ENCODE data around the gene IFT122. TPM values are rescaled to one million over a fixed set of nuclear protein-coding genes. Genes with fewer than 3 reads are reported as not detected.

Gene IFT122
- total RNA-seq, 4 donors from 2014 or later, result 36.6 to 74.4 (median 43.3) TPM

DNA sequence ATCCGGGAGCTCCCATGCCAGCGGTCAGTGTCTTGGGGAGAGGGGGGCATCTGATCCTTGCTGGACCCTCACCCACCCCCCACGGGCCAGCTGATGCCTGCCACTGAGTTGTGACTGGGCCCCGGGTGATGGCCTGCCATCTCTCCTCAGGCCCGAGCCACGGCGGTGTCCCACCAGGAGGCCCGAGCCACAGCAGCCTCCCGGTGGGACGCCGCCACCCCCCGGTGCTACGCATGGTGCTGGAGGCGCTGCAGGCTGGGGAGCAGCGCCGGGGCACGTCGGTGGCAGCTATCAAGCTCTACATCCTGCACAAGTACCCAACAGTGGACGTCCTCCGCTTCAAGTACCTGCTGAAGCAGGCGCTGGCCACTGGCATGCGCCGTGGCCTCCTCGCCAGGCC is 107.2 kb downstream of the IFT122 start:
- WGBS, 2 donors, result 90 to 93% methylated on average over 3 to 11 of the region's 24 CpGs
- TF ChIP-seq, protein P1, sequence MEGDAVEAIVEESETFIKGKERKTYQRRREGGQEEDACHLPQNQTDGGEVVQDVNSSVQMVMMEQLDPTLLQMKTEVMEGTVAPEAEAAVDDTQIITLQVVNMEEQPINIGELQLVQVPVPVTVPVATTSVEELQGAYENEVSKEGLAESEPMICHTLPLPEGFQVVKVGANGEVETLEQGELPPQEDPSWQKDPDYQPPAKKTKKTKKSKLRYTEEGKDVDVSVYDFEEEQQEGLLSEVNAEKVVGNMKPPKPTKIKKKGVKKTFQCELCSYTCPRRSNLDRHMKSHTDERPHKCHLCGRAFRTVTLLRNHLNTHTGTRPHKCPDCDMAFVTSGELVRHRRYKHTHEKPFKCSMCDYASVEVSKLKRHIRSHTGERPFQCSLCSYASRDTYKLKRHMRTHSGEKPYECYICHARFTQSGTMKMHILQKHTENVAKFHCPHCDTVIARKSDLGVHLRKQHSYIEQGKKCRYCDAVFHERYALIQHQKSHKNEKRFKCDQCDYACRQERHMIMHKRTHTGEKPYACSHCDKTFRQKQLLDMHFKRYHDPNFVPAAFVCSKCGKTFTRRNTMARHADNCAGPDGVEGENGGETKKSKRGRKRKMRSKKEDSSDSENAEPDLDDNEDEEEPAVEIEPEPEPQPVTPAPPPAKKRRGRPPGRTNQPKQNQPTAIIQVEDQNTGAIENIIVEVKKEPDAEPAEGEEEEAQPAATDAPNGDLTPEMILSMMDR (IDR thresholded peaks at IDR 0.05), result no peak
- no peak for TF ChIP-seq POLR2A (IDR thresholded peaks at IDR 0.05)
- no peak for TF ChIP-seq EP300 (IDR thresholded peaks at IDR 0.05)
- DNase-seq (ENCODE audit: low spot score in 2 of 2), result no peak
- Histone ChIP-seq H3K36me3 (no peaks in the 10 kb centered on the region), H3K9me3 (no peaks in the 10 kb centered on the region), H3K27me3 (no peaks in the 10 kb centered on the region), H3K4me3 (no peak overlapping the region), H3K4me1 (peaks cover 0 to 2% (median 0%) of the 10 kb centered on the region in 4 donors), H3K27ac (no peak overlapping the region)

GRCh38 chr3:129548104-129548965 is 108.3 kb downstream of the IFT122 start:
- Histone ChIP-seq H3K9me3 (no peaks in the 10 kb centered on the region), H3K27ac (no peak overlapping the region), H3K27me3 (no peaks in the 10 kb centered on the region), H3K4me1 (peaks cover 0 to 13% (median under 1%) of the 10 kb centered on the region in 4 donors), H3K4me3 (no peak overlapping the region), H3K36me3 (no peaks in the 10 kb centered on the region)
- WGBS, 2 donors, result 84 to 86% methylated on average over 18 to 19 of the region's 19 CpGs
- TF ChIP-seq POLR2A (IDR thresholded peaks at IDR 0.05), result no peak
- TF ChIP-seq, protein P1 (IDR thresholded peaks at IDR 0.05), result no peak
- TF ChIP-seq EP300 (IDR thresholded peaks at IDR 0.05), result no peak
- no peak for DNase-seq (ENCODE audit: low spot score in 2 of 2)

DNA sequence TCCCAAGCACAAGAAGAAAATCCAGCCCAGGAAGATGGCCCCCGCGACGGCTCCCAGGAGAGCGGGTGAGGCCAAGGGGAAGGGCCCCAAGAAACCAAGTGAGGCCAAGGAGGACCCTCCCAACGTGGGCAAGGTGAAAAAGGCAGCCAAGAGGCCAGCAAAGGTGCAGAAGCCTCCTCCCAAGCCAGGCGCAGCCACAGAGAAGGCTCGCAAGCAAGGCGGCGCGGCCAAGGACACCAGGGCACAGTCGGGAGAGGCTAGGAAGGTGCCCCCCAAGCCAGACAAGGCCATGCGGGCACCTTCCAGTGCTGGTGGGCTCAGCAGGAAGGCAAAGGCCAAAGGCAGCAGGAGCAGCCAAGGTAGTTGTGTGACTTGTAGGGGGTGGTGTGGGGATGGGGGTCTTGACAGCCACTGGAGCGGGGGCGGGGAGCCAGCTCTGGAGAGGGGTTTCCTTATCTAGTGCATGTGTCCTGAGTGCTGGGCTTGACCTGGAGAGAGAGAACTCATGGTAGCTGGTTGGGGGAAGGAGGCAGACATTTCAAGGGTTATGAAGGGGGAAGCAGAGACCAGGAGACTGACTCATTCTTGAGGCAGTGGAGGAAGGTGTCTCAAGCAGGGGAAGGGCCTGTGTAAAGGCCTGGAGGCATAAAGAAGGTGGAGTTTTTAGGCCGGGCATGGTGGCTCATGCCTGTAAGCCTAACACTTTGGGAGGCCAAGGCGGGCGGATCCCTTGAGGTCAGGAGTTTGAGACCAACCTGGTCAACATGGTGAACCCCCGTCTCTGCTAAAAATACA is 109.2 kb downstream of the IFT122 start:
- 90 to 91% methylated on average over 18 of the region's 18 CpGs for WGBS, 2 donors

DNA sequence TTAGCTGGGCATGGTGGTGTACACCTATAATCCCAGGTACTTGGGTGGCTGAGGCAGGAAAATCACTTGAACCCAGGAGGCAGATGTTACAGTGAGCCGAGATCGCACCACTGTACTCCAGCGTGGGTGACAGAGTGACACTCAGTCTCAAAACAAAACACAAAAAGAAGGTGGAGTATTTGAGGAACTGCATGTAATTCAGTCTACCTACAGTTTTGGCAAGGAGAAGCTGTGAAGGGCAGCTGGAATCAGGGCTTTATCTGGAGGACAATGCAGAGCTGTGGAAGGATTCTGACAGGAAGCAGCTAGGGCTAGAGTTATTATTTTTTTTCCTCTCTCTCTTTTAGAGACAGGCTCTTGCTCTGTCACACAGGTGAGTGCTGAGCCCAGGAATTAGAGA is 109.8 kb downstream of the IFT122 start:
- H3K27ac ChIP-seq, result no peak overlapping the region
- no peak for TF ChIP-seq POLR2A (IDR thresholded peaks at IDR 0.05)
- TF ChIP-seq, protein P1 (IDR thresholded peaks at IDR 0.05), result no peak
- TF ChIP-seq EP300 (IDR thresholded peaks at IDR 0.05), result no peak
- no peaks in the 10 kb centered on the region for H3K27me3 ChIP-seq
- no peak overlapping the region for H3K4me3 ChIP-seq
- no peak for DNase-seq (ENCODE audit: low spot score in 2 of 2)
- no peaks in the 10 kb centered on the region for H3K36me3 ChIP-seq
- 80 to 98% methylated on average over 3 of the region's 3 CpGs for WGBS, 2 donors
- H3K9me3 ChIP-seq, result no peaks in the 10 kb centered on the region
- peaks cover 0 to 28% (median 11%) of the 10 kb centered on the region in 4 donors for H3K4me1 ChIP-seq

More for the DNA sequence above, 109.2 kb downstream of the IFT122 start:
- H3K9me3 ChIP-seq, result no peaks in the 10 kb centered on the region
- no peak for DNase-seq (ENCODE audit: low spot score in 2 of 2)
- no peak overlapping the region for H3K27ac ChIP-seq
- no peak overlapping the region for H3K4me3 ChIP-seq
- H3K4me1 ChIP-seq, result peaks cover 0 to 22% (median 5%) of the 10 kb centered on the region in 4 donors
- H3K36me3 ChIP-seq, result no peaks in the 10 kb centered on the region
- TF ChIP-seq, protein P1 (IDR thresholded peaks at IDR 0.05), result no peak
- no peak for TF ChIP-seq EP300 (IDR thresholded peaks at IDR 0.05)
- TF ChIP-seq POLR2A (IDR thresholded peaks at IDR 0.05), result no peak
- no peaks in the 10 kb centered on the region for H3K27me3 ChIP-seq

Measured in tibial nerve (tissue), 4 donors.